CD14-positive monocyte (primary cell): ENCODE results near the gene MKLN1. TPM values are rescaled to one million over a fixed set of nuclear protein-coding genes. Genes with fewer than 3 reads are reported as not detected.

Source experiments
- DNase-seq, 3 donors: peaks; one replicate each; pipeline ENCODE4 v3.0.0-alpha.2; 2011 to 2022
- H2AFZ ChIP-seq: 2 replicates; pipeline ENCODE4 v1.6.0; 2012; ENCODE audit warnings: mild to moderate bottlenecking, low read depth, low read length, inconsistent platforms; ENCODE audit not compliant: insufficient read depth, poor library complexity, severe bottlenecking
- H3K27ac ChIP-seq, 2 donors: 1 replicate in 1 of 2; 2 replicates in 1 of 2; pipeline ENCODE4 v1.5.1; 2012 to 2013; ENCODE audit warnings: low read length in 2 of 2, control low read depth in 1 of 2, inconsistent platforms in 1 of 2, low read depth in 1 of 2, mild to moderate bottlenecking in 1 of 2
- H3K27me3 ChIP-seq, 2 donors: one replicate each; pipeline versions ENCODE4 v1.6.0 to v1.6.1; 2011 to 2013; ENCODE audit warnings: low read length in 2 of 2; ENCODE audit not compliant: control insufficient read depth in 2 of 2, insufficient read depth in 2 of 2
- H3K36me3 ChIP-seq, 2 donors: replicated peaks in 1 of 2; 1 replicate in 1 of 2; 2 replicates in 1 of 2; pipeline versions ENCODE4 v1.5.1 to v1.6.1; 2012 to 2013; ENCODE audit warnings: low read length in 2 of 2, control low read depth in 1 of 2, inconsistent platforms in 1 of 2, mild to moderate bottlenecking in 1 of 2; ENCODE audit not compliant: insufficient read depth in 2 of 2, control insufficient read depth in 1 of 2
- H3K4me1 ChIP-seq, 2 donors: 1 replicate in 1 of 2; 2 replicates in 1 of 2; pipeline versions ENCODE4 v1.5.1 to v1.6.1; 2012 to 2013; ENCODE audit warnings: low read length in 2 of 2, control low read depth in 1 of 2, inconsistent platforms in 1 of 2, mild to moderate bottlenecking in 1 of 2, moderate library complexity in 1 of 2; ENCODE audit not compliant: insufficient read depth in 2 of 2, control insufficient read depth in 1 of 2
- H3K4me2 ChIP-seq: replicated peaks from 2 replicates; pipeline ENCODE3; 2012; ENCODE audit warnings: low read length, moderate library complexity, mild to moderate bottlenecking; ENCODE audit not compliant: poor library complexity, severe bottlenecking; ENCODE audit errors: extremely low read depth
- H3K4me3 ChIP-seq, 3 experiments: fragments of 200-600 bp in 1 of 3; sonication (generic) in 1 of 3; replicated peaks in 1 of 3; 1 replicate in 2 of 3; 2 replicates in 1 of 3; pipeline ENCODE4 v1.5.1; 2011 to 2013; ENCODE audit warnings: low read length in 3 of 3, mild to moderate bottlenecking in 3 of 3, control low read depth in 2 of 3, low read depth in 2 of 3, inconsistent platforms in 1 of 3, moderate library complexity in 1 of 3
- H3K79me2 ChIP-seq: 2 replicates; pipeline ENCODE4 v1.6.0; 2012; ENCODE audit warnings: mild to moderate bottlenecking, control low read depth, inconsistent platforms, low read length, moderate library complexity; ENCODE audit not compliant: insufficient read depth
- H3K9ac ChIP-seq: 2 replicates; pipeline ENCODE4 v1.6.0; 2017; ENCODE audit warnings: low read length, mild to moderate bottlenecking; ENCODE audit not compliant: insufficient read depth, poor library complexity, severe bottlenecking
- H3K9me3 ChIP-seq, 2 donors: replicated peaks in 1 of 2; 1 replicate in 1 of 2; 2 replicates in 1 of 2; pipeline versions ENCODE4 v1.5.1 to v1.6.1; 2012 to 2013; ENCODE audit warnings: low read length in 2 of 2, control low read depth in 1 of 2; ENCODE audit not compliant: control insufficient read depth in 1 of 2, insufficient read depth in 1 of 2
- H4K20me1 ChIP-seq: 2 replicates; pipeline ENCODE4 v1.6.0; 2012; ENCODE audit warnings: mild to moderate bottlenecking, low read length, control low read depth, moderate library complexity; ENCODE audit not compliant: insufficient read depth
- H3K27ac Mint-ChIP-seq, 7 donors: one replicate each; pipeline ENCODE4 v1.8.0; 2020; ENCODE audit warnings: mild to moderate bottlenecking in 7 of 7, mixed read lengths in 7 of 7, moderate library complexity in 6 of 7, inconsistent platforms in 2 of 7
- H3K27me3 Mint-ChIP-seq, 3 donors: one replicate each; pipeline ENCODE4 v1.8.0; 2021 to 2022; ENCODE audit warnings: low read depth in 3 of 3, mild to moderate bottlenecking in 3 of 3, mixed read lengths in 3 of 3, moderate library complexity in 3 of 3, inconsistent platforms in 1 of 3
- H3K36me3 Mint-ChIP-seq, 2 donors: one replicate each; pipeline ENCODE4 v1.8.0; 2020; ENCODE audit warnings: mixed read lengths in 2 of 2, inconsistent platforms in 1 of 2, mild to moderate bottlenecking in 1 of 2
- H3K4me1 Mint-ChIP-seq: one replicate; pipeline ENCODE4 v1.8.0; 2020; ENCODE audit warnings: mild to moderate bottlenecking, mixed read lengths
- H3K4me3 Mint-ChIP-seq, 2 donors: one replicate each; pipeline ENCODE4 v1.8.0; 2020; ENCODE audit warnings: mild to moderate bottlenecking in 2 of 2, mixed read lengths in 2 of 2, moderate library complexity in 1 of 2
- H3K9me3 Mint-ChIP-seq, 7 donors: one replicate each; pipeline ENCODE4 v1.8.0; 2020 to 2022; ENCODE audit warnings: mixed read lengths in 7 of 7, mild to moderate bottlenecking in 6 of 7, moderate library complexity in 6 of 7, inconsistent platforms in 2 of 7
- WGBS: methylation state at CpG from one replicate; pipeline ENCODE4 v1.1.5; 2013; ENCODE audit warnings: missing lambda C conversion rate; ENCODE audit not compliant: insufficient coverage; 5-methylcytosine and 5-hydroxymethylcytosine counted together
- intact Hi-C, 2 donors: fragments of 100-400 bp; cut with micrococcal nuclease; formaldehyde crosslinking; loops; one replicate each; pipeline versions ENCODE4 v1.15.0 to v1.15.1; 2023
- polyA plus RNA-seq, 3 donors: library from polyadenylated mRNA; depleted of rRNA in 1 of 3; unstranded in 2 of 3; stranded (reverse) in 1 of 3; fragments of 300-500 nt in 2 of 3; fragments of >200 nt in 1 of 3; fragmentation: Illumina TruSeq in 2 of 3; gene quantifications; 1 replicate in 2 of 3; 2 replicates in 1 of 3; pipeline ENCODE4 v1.2.3, GENCODE V29; 2012 to 2021
- TF ChIP-seq, protein P1 (sequence below): fragments of 200-600 bp; IDR thresholded peaks from one replicate; pipeline ENCODE4 v1.8.0; 2022; ENCODE audit warnings: antibody characterized with exemption, mild to moderate bottlenecking

The MKLN1 gene
- polyA plus RNA-seq, 3 donors: 12.2 to 18.5 (median 17.2) TPM

DNA sequence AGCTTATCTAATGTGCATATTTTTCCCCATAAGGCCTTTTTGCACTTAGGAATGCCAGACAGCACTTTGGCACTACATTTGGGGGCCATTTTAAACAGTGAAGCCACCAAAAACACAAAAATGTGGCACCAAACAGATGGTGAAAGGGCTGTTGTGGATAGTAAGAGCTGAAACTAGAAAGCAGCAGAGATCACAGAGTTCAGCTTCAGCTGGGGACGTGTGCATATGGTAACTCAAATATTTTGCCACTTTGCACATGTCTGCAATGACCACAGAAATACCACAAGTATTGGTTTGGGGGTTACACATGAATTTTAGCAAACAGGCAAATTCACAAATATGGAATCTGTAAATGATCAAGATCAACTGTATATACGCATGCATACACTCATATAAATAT is 155.9 kb downstream of the MKLN1 start:
- no peaks in the 10 kb centered on the region for H3K4me1 Mint-ChIP-seq
- H3K9me3 Mint-ChIP-seq: no peaks in the 10 kb centered on the region
- TF ChIP-seq, protein P1, sequence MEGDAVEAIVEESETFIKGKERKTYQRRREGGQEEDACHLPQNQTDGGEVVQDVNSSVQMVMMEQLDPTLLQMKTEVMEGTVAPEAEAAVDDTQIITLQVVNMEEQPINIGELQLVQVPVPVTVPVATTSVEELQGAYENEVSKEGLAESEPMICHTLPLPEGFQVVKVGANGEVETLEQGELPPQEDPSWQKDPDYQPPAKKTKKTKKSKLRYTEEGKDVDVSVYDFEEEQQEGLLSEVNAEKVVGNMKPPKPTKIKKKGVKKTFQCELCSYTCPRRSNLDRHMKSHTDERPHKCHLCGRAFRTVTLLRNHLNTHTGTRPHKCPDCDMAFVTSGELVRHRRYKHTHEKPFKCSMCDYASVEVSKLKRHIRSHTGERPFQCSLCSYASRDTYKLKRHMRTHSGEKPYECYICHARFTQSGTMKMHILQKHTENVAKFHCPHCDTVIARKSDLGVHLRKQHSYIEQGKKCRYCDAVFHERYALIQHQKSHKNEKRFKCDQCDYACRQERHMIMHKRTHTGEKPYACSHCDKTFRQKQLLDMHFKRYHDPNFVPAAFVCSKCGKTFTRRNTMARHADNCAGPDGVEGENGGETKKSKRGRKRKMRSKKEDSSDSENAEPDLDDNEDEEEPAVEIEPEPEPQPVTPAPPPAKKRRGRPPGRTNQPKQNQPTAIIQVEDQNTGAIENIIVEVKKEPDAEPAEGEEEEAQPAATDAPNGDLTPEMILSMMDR: no peak
- H3K27ac Mint-ChIP-seq: no peak overlapping the region
- H3K27me3 ChIP-seq: no peaks in the 10 kb centered on the region
- H3K4me3 Mint-ChIP-seq: no peak overlapping the region
- no CpG with 5 or more reads among the region's 2 CpGs for WGBS
- no peak overlapping the region for H3K4me2 ChIP-seq
- H3K9ac ChIP-seq: no peak overlapping the region
- intact Hi-C loops: no loop called here
- no peaks in the 10 kb centered on the region for H3K27me3 Mint-ChIP-seq
- H3K27ac ChIP-seq: no peak overlapping the region
- H3K36me3 ChIP-seq: peaks cover 17 to 70% of the 10 kb centered on the region in 2 donors
- H2AFZ ChIP-seq: no peak overlapping the region
- H4K20me1 ChIP-seq: no peaks in the 10 kb centered on the region
- H3K79me2 ChIP-seq: no peaks in the 10 kb centered on the region
- H3K9me3 ChIP-seq: no peaks in the 10 kb centered on the region
- DNase-seq: no peak
- no peaks in the 10 kb centered on the region for H3K4me1 ChIP-seq
- H3K36me3 Mint-ChIP-seq: peaks cover 44 to 49% of the 10 kb centered on the region in 2 donors
- no peak overlapping the region for H3K4me3 ChIP-seq

DNA sequence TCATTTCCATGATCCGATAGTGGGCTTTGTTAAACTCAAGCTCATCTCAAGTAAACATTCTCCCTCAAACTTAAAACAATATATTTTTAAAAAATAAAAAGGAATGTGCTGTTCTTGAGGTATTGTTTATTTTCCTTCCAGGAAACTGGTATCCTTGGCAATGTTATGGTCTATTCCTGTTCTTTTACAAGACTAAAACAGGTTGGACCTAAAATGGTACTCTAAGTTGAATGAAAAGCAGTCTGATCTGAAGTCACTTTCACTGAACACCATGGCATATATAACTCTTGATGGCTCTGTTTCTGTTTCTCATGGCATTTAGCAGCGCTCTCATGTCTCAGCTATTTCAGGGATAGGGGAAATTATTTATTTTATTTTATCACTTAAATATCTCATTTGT is 158.7 kb downstream of the MKLN1 start:
- H3K27ac Mint-ChIP-seq: no peak overlapping the region

More for the DNA sequence above, 158.7 kb downstream of the MKLN1 start:
- Histone ChIP-seq H3K27ac (no peak overlapping the region), H3K4me3 (no peak overlapping the region), H2AFZ (no peak overlapping the region), H3K4me1 (no peaks in the 10 kb centered on the region), H4K20me1 (no peaks in the 10 kb centered on the region), H3K4me2 (no peak overlapping the region), H3K27me3 (no peaks in the 10 kb centered on the region), H3K79me2 (no peaks in the 10 kb centered on the region), H3K9ac (no peak overlapping the region), H3K36me3 (peaks cover 17 to 80% of the 10 kb centered on the region in 2 donors), H3K9me3 (no peaks in the 10 kb centered on the region)
- H3K36me3 Mint-ChIP-seq: peaks cover 45 to 53% of the 10 kb centered on the region in 2 donors
- DNase-seq: no peak
- H3K4me1 Mint-ChIP-seq: no peaks in the 10 kb centered on the region
- no peaks in the 10 kb centered on the region for H3K27me3 Mint-ChIP-seq
- no peaks in the 10 kb centered on the region for H3K9me3 Mint-ChIP-seq
- no peak overlapping the region for H3K4me3 Mint-ChIP-seq
- TF ChIP-seq, protein P1: no peak
- no CpG with 5 or more reads among the region's 2 CpGs for WGBS
- intact Hi-C loops: no loop called here
